Esophagus mucosa (tissue), 1 donor: Measurements from ENCODE around the gene AANAT. TPM values are rescaled to one million over a fixed set of nuclear protein-coding genes. Genes with fewer than 3 reads are reported as not detected.

Experiments used
- ATAC-seq: fragments of 200-7000 bp; cut with Tn5 transposase; one replicate; pipeline ENCODE4 v1.9.1; 2020
- total RNA-seq: library from RNA; stranded (reverse); gene quantifications from one replicate; pipeline ENCODE4 v1.2.4, GENCODE V29; 2023
- donor health status: DM: yes; HTN: yes; CAD: no.

The AANAT gene
- total RNA-seq, 1 donor from 2014 or later: not detected

- no peak for ATAC-seq
These were observed 24.8 kb upstream of the AANAT start for GRCh38 chr17:76442341-76443338.

GRCh38 chr17:76444518-76445311 is 22.7 kb upstream of the AANAT start:
- ATAC-seq: no peak

- no peak for ATAC-seq
These were observed 21.5 kb upstream of the AANAT start for GRCh38 chr17:76445697-76446448.

GRCh38 chr17:76446449-76447231 is 20.8 kb upstream of the AANAT start:
- ATAC-seq: peak; percentile 85

GRCh38 chr17:76447931-76448652 is 19.3 kb upstream of the AANAT start:
- peak; percentile 30 for ATAC-seq

- ATAC-seq: no peak
These were observed 18.3 kb upstream of the AANAT start for GRCh38 chr17:76449126-76449525.

- ATAC-seq: no peak
These were observed 15.9 kb upstream of the AANAT start for GRCh38 chr17:76451506-76451905.

GRCh38 chr17:76452127-76452659 is 15.2 kb upstream of the AANAT start:
- peak; percentile 51 for ATAC-seq

- peak; percentile 93 for ATAC-seq
These were observed 14.6 kb upstream of the AANAT start, which contains the start of gene UBE2O for GRCh38 chr17:76452660-76453430. Gene UBE2O, minus strand, starts transcription at chr17:76453152. Its CDS starts 11 bp downstream, at chr17:76453141.

GRCh38 chr17:76453431-76453743 is 14.0 kb upstream of the AANAT start:
- no peak for ATAC-seq

GRCh38 chr17:76458580-76459490 is 8.6 kb upstream of the AANAT start:
- peak; percentile 69 for ATAC-seq

- no peak for ATAC-seq
These were observed 7.7 kb upstream of the AANAT start for GRCh38 chr17:76459674-76460073.

- ATAC-seq: no peak
These were observed 5.4 kb upstream of the AANAT start for GRCh38 chr17:76461765-76462555.

- ATAC-seq: no peak
These were observed 4.7 kb upstream of the AANAT start for GRCh38 chr17:76462556-76463290.

GRCh38 chr17:76466775-76467130 is 650 bp upstream of the AANAT start:
- ATAC-seq: peak; percentile 5

- ATAC-seq: no peak
These were observed 618 bp downstream of the AANAT start for GRCh38 chr17:76467809-76468633.

GRCh38 chr17:76468634-76469010 is 1.2 kb downstream of the AANAT start:
- ATAC-seq: no peak
